Measurements from ENCODE around the gene C19orf85. TPM values are rescaled to one million over a fixed set of nuclear protein-coding genes. Genes with fewer than 3 reads are reported as not detected.
"Not testable (repeated sequence)": the region's sequence is repeated elsewhere in the genome, so short reads cannot be mapped to it uniquely, and the experiment has no call there.

C19orf85 gene
- total RNA-seq, 1 experiment from 2014 or later, result not detected

GRCh38 chr19:55451965-55452748 is 12.4 kb downstream of the C19orf85 start:
- ChIA-PET CTCF (interaction anchor here (0.7 kb wide), 1 partner anchor 881 kb away, joined by 3 read pairs; no protein-coding TSS in a partner anchor), POLR2A (interaction anchor here (1.1 kb wide), 1 partner anchor 44 kb away, joined by 3 read pairs; the partner anchor contains the start of gene UBE2S)
- Histone ChIP-seq H3K4me3 (ENCODE audit: low read depth, low read length) (peak overlapping the region; percentile 34), H3K9me3 (no peaks in the 10 kb centered on the region), H3K36me3 (ENCODE audit: control insufficient read depth, insufficient read depth, low read length) (no peaks in the 10 kb centered on the region; the same call in none of the 2 replicates), H3K27me3 (replicated peaks; ENCODE audit: control insufficient read depth, insufficient read depth, low read length) (peaks cover 2% of the 10 kb centered on the region; the same call in 1 of the 2 replicates), H3K4me1 (peaks cover 18% of the 10 kb centered on the region; the same call in 1 of the 2 replicates)
- Mint-ChIP-seq H3K4me1 (ENCODE audit: low read depth, unreplicated experiment) (peaks cover 15% of the 10 kb centered on the region), H3K27me3 (ENCODE audit: insufficient read depth, unreplicated experiment) (peaks cover 19% of the 10 kb centered on the region), H3K9me3 (ENCODE audit: unreplicated experiment) (no peaks in the 10 kb centered on the region), H3K4me3 (ENCODE audit: unreplicated experiment) (peak overlapping the region; percentile 83), H3K27ac (ENCODE audit: unreplicated experiment) (no peak overlapping the region), H3K36me3 (ENCODE audit: insufficient read depth, unreplicated experiment) (peaks cover 8% of the 10 kb centered on the region)
- intact Hi-C loops (cut with micrococcal nuclease; ENCODE audit: unreplicated experiment), result loop anchor here (1.0 kb wide), 1 partner anchor 9 kb away; the partner anchor contains the start of gene ISOC2
- no TSS peak for BruUV-seq (replicated peaks)
- no peak for TF ChIP-seq CTCF (IDR thresholded peaks at IDR 0.05; ENCODE audit: insufficient read depth in 1 of 2, low read depth in 1 of 2, low read length in 1 of 2, severe bottlenecking in 1 of 2, unreplicated experiment in 1 of 2)
- DNase-seq, result no peak

- H3K4me3 Mint-ChIP-seq (ENCODE audit: unreplicated experiment), result peak overlapping the region; percentile 83
- H3K4me1 ChIP-seq, result peaks cover 18% of the 10 kb centered on the region; the same call in 1 of the 2 replicates
- no peaks in the 10 kb centered on the region for H3K9me3 Mint-ChIP-seq (ENCODE audit: unreplicated experiment)
- H3K27me3 ChIP-seq (replicated peaks; ENCODE audit: control insufficient read depth, insufficient read depth, low read length), result peaks cover 2% of the 10 kb centered on the region; the same call in 1 of the 2 replicates
- BruUV-seq (replicated peaks), result no TSS peak
- H3K27me3 Mint-ChIP-seq (ENCODE audit: insufficient read depth, unreplicated experiment), result peaks cover 19% of the 10 kb centered on the region
- ChIA-PET CTCF (interaction anchor here (0.6 to 0.7 kb wide), 3 partner anchors 27 to 882 kb away, joined by 3 to 8 read pairs (median 3); no protein-coding TSS in a partner anchor), POLR2A (interaction anchor here (0.7 kb wide), 1 partner anchor 44 kb away, joined by 17 read pairs; the partner anchor contains the start of gene UBE2S)
- peaks cover 8% of the 10 kb centered on the region for H3K36me3 Mint-ChIP-seq (ENCODE audit: insufficient read depth, unreplicated experiment)
- H3K36me3 ChIP-seq (ENCODE audit: control insufficient read depth, insufficient read depth, low read length), result no peaks in the 10 kb centered on the region; the same call in none of the 2 replicates
- TF ChIP-seq CTCF (IDR thresholded peaks at IDR 0.05; ENCODE audit: insufficient read depth in 1 of 2, low read depth in 1 of 2, low read length in 1 of 2, severe bottlenecking in 1 of 2, unreplicated experiment in 1 of 2), result no peak
- intact Hi-C loops (cut with micrococcal nuclease; ENCODE audit: unreplicated experiment), result no loop called here
- peaks cover 15% of the 10 kb centered on the region for H3K4me1 Mint-ChIP-seq (ENCODE audit: low read depth, unreplicated experiment)
- no peak overlapping the region for H3K27ac Mint-ChIP-seq (ENCODE audit: unreplicated experiment)
- H3K4me3 ChIP-seq (ENCODE audit: low read depth, low read length), result peak overlapping the region; percentile 34
- DNase-seq, result no peak
- no peaks in the 10 kb centered on the region for H3K9me3 ChIP-seq
These were observed 13.2 kb downstream of the C19orf85 start for GRCh38 chr19:55451163-55451964.

- no TSS peak for BruUV-seq (replicated peaks)
- Mint-ChIP-seq H3K27ac (ENCODE audit: unreplicated experiment) (no peak overlapping the region), H3K4me1 (ENCODE audit: low read depth, unreplicated experiment) (peaks cover 13% of the 10 kb centered on the region), H3K27me3 (ENCODE audit: insufficient read depth, unreplicated experiment) (peaks cover 24% of the 10 kb centered on the region), H3K9me3 (ENCODE audit: unreplicated experiment) (no peaks in the 10 kb centered on the region), H3K36me3 (ENCODE audit: insufficient read depth, unreplicated experiment) (no peaks in the 10 kb centered on the region), H3K4me3 (ENCODE audit: unreplicated experiment) (no peak overlapping the region)
- peaks cover 2% of the 10 kb centered on the region; the same call in 1 of the 2 replicates for H3K27me3 ChIP-seq (replicated peaks; ENCODE audit: control insufficient read depth, insufficient read depth, low read length)
- H3K4me3 ChIP-seq (ENCODE audit: low read depth, low read length), result no peak overlapping the region
- peaks cover 18% of the 10 kb centered on the region; the same call in 1 of the 2 replicates for H3K4me1 ChIP-seq
- ChIA-PET POLR2A (interaction anchor here (0.7 kb wide), 1 partner anchor 61 kb away, joined by 8 read pairs; no protein-coding TSS in a partner anchor), CTCF (no interaction called here)
- no peak for TF ChIP-seq CTCF (IDR thresholded peaks at IDR 0.05; ENCODE audit: insufficient read depth in 1 of 2, low read depth in 1 of 2, low read length in 1 of 2, severe bottlenecking in 1 of 2, unreplicated experiment in 1 of 2)
- intact Hi-C loops (cut with micrococcal nuclease; ENCODE audit: unreplicated experiment), result no loop called here
- no peak for DNase-seq
- H3K36me3 ChIP-seq (ENCODE audit: control insufficient read depth, insufficient read depth, low read length), result no peaks in the 10 kb centered on the region; the same call in 1 of the 2 replicates
- no peaks in the 10 kb centered on the region for H3K9me3 ChIP-seq
These were observed 15.1 kb downstream of the C19orf85 start for GRCh38 chr19:55449469-55449868.

- H3K27me3 ChIP-seq (replicated peaks; ENCODE audit: control insufficient read depth, insufficient read depth, low read length); H3K4me3 Mint-ChIP-seq (ENCODE audit: unreplicated experiment); H3K9me3 Mint-ChIP-seq (ENCODE audit: unreplicated experiment); H3K4me1 ChIP-seq; BruUV-seq (replicated peaks); H3K27ac Mint-ChIP-seq (ENCODE audit: unreplicated experiment); H3K36me3 Mint-ChIP-seq (ENCODE audit: insufficient read depth, unreplicated experiment); DNase-seq; intact Hi-C loops (cut with micrococcal nuclease; ENCODE audit: unreplicated experiment); H3K4me3 ChIP-seq (ENCODE audit: low read depth, low read length); H3K4me1 Mint-ChIP-seq (ENCODE audit: low read depth, unreplicated experiment); H3K36me3 ChIP-seq (ENCODE audit: control insufficient read depth, insufficient read depth, low read length); H3K9me3 ChIP-seq: not testable (repeated sequence)
- CTCF ChIA-PET, result interaction anchor here (1.0 kb wide), 1 partner anchor 19 kb away, joined by 3 read pairs; no protein-coding TSS in a partner anchor
- POLR2A ChIA-PET, result interaction anchor here (0.6 kb wide), 1 partner anchor 29 kb away, joined by 3 read pairs; no protein-coding TSS in a partner anchor
- H3K27me3 Mint-ChIP-seq (ENCODE audit: insufficient read depth, unreplicated experiment), result peaks cover 30% of the 10 kb centered on the region
These were observed 16.4 kb downstream of the C19orf85 start for GRCh38 chr19:55448175-55448490.
